Measurements from ENCODE around the gene DOCK10.

Gene DOCK10

DNA sequence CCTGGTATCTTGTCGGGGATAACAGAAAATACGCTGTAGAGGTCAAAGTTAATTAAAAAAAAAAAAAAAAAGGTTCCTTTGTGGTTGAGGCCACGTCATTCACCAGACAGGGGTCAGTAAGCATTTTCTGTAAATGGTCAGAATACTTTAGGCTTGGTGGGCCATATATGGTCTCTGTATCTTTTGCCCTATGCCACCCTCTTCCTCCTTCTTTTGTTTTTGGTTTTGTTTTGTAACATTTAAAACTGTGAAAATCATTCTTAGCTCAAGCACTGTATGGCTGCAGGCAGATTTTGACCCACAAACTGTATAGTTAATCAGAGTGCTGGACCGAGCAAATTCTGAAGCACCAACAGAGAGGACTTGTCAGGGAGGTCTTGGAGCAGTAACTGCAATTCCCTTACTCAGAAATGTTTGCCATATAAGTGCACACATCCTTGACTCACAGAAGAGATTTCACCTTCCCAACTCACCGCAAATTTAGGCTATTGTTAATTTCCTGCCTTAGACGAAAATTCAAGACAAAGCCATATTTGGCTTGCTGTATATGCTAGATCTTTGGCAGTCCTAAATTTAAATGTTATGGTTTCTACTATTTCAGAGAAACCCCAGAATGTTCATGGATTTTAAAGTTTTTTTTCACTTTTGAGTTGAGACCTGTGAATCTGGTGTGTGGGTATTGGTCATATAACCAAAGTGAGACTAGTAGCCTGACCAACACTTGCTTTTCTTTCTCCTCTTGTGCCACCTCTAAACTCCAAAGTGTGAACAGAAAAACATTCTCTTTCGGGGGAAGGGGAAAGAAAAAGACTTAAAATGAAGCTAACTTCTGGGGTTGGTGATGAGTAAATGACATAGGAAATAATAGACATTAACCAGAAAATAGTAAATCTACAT lies 65.4 kb downstream of the DOCK10 start:
- Histone ChIP-seq H3K27ac (replicated peaks; ENCODE audit: low read length) (no peak overlapping the region), H4K8ac (ENCODE audit: low read depth, low read length) (no peak overlapping the region), H3K9ac (ENCODE audit: low read depth, low read length, poor library complexity) (no peak overlapping the region), H3K79me1 (ENCODE audit: low read depth, low read length) (no peaks in the 10 kb centered on the region), H2BK120ac (ENCODE audit: low read depth, low read length) (no peak overlapping the region), H4K91ac (ENCODE audit: low read depth, low read length, poor library complexity) (no peak overlapping the region), H3K14ac (ENCODE audit: low read length) (no peak overlapping the region), H3K18ac (ENCODE audit: low read length) (no peak overlapping the region), H2BK12ac (ENCODE audit: low read length) (no peak overlapping the region), H3K27me3 (ENCODE audit: control insufficient read depth in 3 of 3, insufficient read depth in 3 of 3, low read depth in 1 of 3, low read length in 3 of 3) (no peaks in the 10 kb centered on the region), H2BK15ac (ENCODE audit: low read length) (no peak overlapping the region), H2AFZ (ENCODE audit: low read length) (no peak overlapping the region), H2AK5ac (ENCODE audit: low read depth, low read length) (no peak overlapping the region), H3K4me2 (ENCODE audit: insufficient read depth, low read length, poor library complexity, severe bottlenecking) (no peak overlapping the region), H3K23ac (ENCODE audit: low read depth, low read length, poor library complexity) (no peak overlapping the region), H3K4me1 (ENCODE audit: control insufficient read depth in 2 of 2, insufficient read depth in 1 of 2, low read depth in 1 of 2, low read length in 2 of 2) (no peaks in the 10 kb centered on the region), H3K4me3 (ENCODE audit: low read length in 2 of 2) (no peak overlapping the region), H3K4ac (ENCODE audit: low read length) (no peak overlapping the region), H3K36me3 (replicated peaks in 1 of 2; ENCODE audit: control insufficient read depth in 2 of 2, insufficient read depth in 2 of 2, low read length in 2 of 2) (no peaks in the 10 kb centered on the region), H3K9me3 (replicated peaks in 1 of 2; ENCODE audit: control insufficient read depth in 2 of 2, insufficient read depth in 1 of 2, low read depth in 1 of 2, low read length in 2 of 2) (no peaks in the 10 kb centered on the region), H2BK5ac (ENCODE audit: low read length) (no peak overlapping the region)
- no CpG with 5 or more reads among the region's 7 CpGs for WGBS, 2 donors (ENCODE audit: extremely low coverage in 2 of 2, insufficient read length in 2 of 2, insufficient replicate concordance in 1 of 2)
- DNase-seq (ENCODE audit: low spot score), result no peak

DNA sequence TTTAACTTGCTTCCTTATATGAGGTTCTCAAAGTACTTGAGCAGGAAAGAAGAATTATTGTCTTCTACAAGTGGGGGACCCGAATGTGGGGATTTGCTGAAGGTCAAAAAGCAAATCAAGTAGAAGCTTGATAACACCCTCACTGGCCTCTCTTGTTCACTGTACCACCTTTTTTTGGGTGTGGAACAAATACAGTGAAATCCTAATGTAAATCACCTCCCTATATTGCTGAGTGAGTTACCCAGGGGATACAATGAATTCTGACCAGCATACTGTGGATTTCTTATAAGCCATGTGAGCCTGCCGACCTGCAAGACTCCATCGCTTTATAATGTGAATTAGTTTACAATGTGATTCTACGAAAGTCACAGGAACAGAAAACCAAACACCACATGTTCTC lies 66.5 kb downstream of the DOCK10 start:
- no peak overlapping the region for H3K18ac ChIP-seq (ENCODE audit: low read length)
- no peak overlapping the region for H2BK5ac ChIP-seq (ENCODE audit: low read length)
- WGBS, 2 donors (ENCODE audit: extremely low coverage in 2 of 2, insufficient read length in 2 of 2, insufficient replicate concordance in 1 of 2), result no CpG with 5 or more reads among the region's 4 CpGs
- H4K91ac ChIP-seq (ENCODE audit: low read depth, low read length, poor library complexity), result no peak overlapping the region
- H4K8ac ChIP-seq (ENCODE audit: low read depth, low read length), result no peak overlapping the region
- no peak overlapping the region for H3K27ac ChIP-seq (replicated peaks; ENCODE audit: low read length)
- no peak overlapping the region for H3K23ac ChIP-seq (ENCODE audit: low read depth, low read length, poor library complexity)
- no peak overlapping the region for H3K4me3 ChIP-seq (ENCODE audit: low read length in 2 of 2)
- no peaks in the 10 kb centered on the region for H3K9me3 ChIP-seq (replicated peaks in 1 of 2; ENCODE audit: control insufficient read depth in 2 of 2, insufficient read depth in 1 of 2, low read depth in 1 of 2, low read length in 2 of 2)
- no peak overlapping the region for H3K14ac ChIP-seq (ENCODE audit: low read length)
- H3K79me1 ChIP-seq (ENCODE audit: low read depth, low read length), result peaks cover 2% of the 10 kb centered on the region
- no peak overlapping the region for H2BK120ac ChIP-seq (ENCODE audit: low read depth, low read length)
- H2AK5ac ChIP-seq (ENCODE audit: low read depth, low read length), result no peak overlapping the region
- peaks cover 0 to 3% of the 10 kb centered on the region in 2 donors for H3K4me1 ChIP-seq (ENCODE audit: control insufficient read depth in 2 of 2, insufficient read depth in 1 of 2, low read depth in 1 of 2, low read length in 2 of 2)
- H3K36me3 ChIP-seq (replicated peaks in 1 of 2; ENCODE audit: control insufficient read depth in 2 of 2, insufficient read depth in 2 of 2, low read length in 2 of 2), result peaks cover 0 to 2% of the 10 kb centered on the region in 2 donors
- peak overlapping the region; percentile 28 for H2AFZ ChIP-seq (ENCODE audit: low read length)
- DNase-seq (ENCODE audit: low spot score), result no peak
- no peak overlapping the region for H2BK15ac ChIP-seq (ENCODE audit: low read length)
- no peak overlapping the region for H3K9ac ChIP-seq (ENCODE audit: low read depth, low read length, poor library complexity)
- no peak overlapping the region for H3K4me2 ChIP-seq (ENCODE audit: insufficient read depth, low read length, poor library complexity, severe bottlenecking)
- H3K4ac ChIP-seq (ENCODE audit: low read length), result no peak overlapping the region
- no peaks in the 10 kb centered on the region for H3K27me3 ChIP-seq (ENCODE audit: control insufficient read depth in 3 of 3, insufficient read depth in 3 of 3, low read depth in 1 of 3, low read length in 3 of 3)
- no peak overlapping the region for H2BK12ac ChIP-seq (ENCODE audit: low read length)

DNA sequence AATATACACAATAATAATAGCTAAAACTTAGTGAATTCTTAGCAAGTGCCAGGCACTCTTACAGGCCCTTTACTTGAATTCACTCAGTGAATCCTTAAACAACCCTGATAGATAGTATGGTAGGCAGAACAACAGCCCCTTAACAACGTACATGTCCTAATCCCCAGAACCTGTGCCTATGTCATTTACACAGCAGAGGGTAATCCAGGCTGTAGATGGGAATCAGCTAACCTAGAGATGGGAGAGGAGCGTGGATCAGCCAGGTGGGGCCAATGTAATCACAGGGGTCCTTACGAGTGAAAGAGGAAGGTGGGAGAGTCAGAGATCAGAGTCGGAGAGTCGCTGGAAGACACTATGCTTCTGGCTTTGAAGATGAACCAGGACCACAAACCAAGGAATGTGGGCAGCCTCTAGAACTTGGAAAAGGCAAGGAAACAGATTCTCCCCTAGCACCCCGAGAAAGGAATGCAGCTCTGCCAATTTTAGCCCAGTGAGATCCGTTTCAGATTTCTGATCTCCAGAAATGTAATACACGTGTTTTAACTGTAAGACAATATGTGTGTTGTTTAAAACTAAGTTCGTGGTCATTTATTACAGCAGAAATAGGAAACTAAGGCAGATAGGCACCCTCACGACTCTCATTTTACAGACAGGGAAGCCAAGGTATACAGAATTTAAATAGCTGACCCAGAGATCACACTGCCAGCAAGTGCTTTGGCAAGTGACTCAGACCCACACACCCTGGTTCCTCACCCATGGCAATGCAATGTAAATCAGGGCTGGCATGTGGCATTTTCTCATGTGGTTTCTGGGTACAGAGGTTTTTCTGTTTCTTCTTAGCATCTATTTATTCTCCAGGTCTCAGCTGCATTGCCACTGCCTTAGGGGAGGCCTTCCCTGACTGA lies 68.9 kb downstream of the DOCK10 start:
- Histone ChIP-seq H3K36me3 (replicated peaks in 1 of 2; ENCODE audit: control insufficient read depth in 2 of 2, insufficient read depth in 2 of 2, low read length in 2 of 2) (peaks cover 0 to 2% of the 10 kb centered on the region in 2 donors), H3K79me1 (ENCODE audit: low read depth, low read length) (peaks cover 2% of the 10 kb centered on the region), H4K8ac (ENCODE audit: low read depth, low read length) (no peak overlapping the region), H2AK5ac (ENCODE audit: low read depth, low read length) (no peak overlapping the region), H3K23ac (ENCODE audit: low read depth, low read length, poor library complexity) (no peak overlapping the region), H2BK12ac (ENCODE audit: low read length) (no peak overlapping the region), H2BK15ac (ENCODE audit: low read length) (no peak overlapping the region), H3K4me1 (ENCODE audit: control insufficient read depth in 2 of 2, insufficient read depth in 1 of 2, low read depth in 1 of 2, low read length in 2 of 2) (peaks cover 0 to 5% of the 10 kb centered on the region in 2 donors), H3K4me2 (ENCODE audit: insufficient read depth, low read length, poor library complexity, severe bottlenecking) (no peak overlapping the region), H3K27ac (replicated peaks; ENCODE audit: low read length) (no peak overlapping the region), H3K9me3 (replicated peaks in 1 of 2; ENCODE audit: control insufficient read depth in 2 of 2, insufficient read depth in 1 of 2, low read depth in 1 of 2, low read length in 2 of 2) (no peaks in the 10 kb centered on the region), H3K9ac (ENCODE audit: low read depth, low read length, poor library complexity) (no peak overlapping the region), H3K18ac (ENCODE audit: low read length) (no peak overlapping the region), H3K27me3 (ENCODE audit: control insufficient read depth in 3 of 3, insufficient read depth in 3 of 3, low read depth in 1 of 3, low read length in 3 of 3) (no peaks in the 10 kb centered on the region), H3K14ac (ENCODE audit: low read length) (no peak overlapping the region), H3K4me3 (ENCODE audit: low read length in 2 of 2) (no peak overlapping the region), H4K91ac (ENCODE audit: low read depth, low read length, poor library complexity) (no peak overlapping the region), H2BK120ac (ENCODE audit: low read depth, low read length) (no peak overlapping the region), H3K4ac (ENCODE audit: low read length) (no peak overlapping the region), H2BK5ac (ENCODE audit: low read length) (no peak overlapping the region), H2AFZ (ENCODE audit: low read length) (no peak overlapping the region)
- no CpG with 5 or more reads among the region's 10 CpGs for WGBS, 2 donors (ENCODE audit: extremely low coverage in 2 of 2, insufficient read length in 2 of 2, insufficient replicate concordance in 1 of 2)
- DNase-seq (ENCODE audit: low spot score), result no peak

DNA sequence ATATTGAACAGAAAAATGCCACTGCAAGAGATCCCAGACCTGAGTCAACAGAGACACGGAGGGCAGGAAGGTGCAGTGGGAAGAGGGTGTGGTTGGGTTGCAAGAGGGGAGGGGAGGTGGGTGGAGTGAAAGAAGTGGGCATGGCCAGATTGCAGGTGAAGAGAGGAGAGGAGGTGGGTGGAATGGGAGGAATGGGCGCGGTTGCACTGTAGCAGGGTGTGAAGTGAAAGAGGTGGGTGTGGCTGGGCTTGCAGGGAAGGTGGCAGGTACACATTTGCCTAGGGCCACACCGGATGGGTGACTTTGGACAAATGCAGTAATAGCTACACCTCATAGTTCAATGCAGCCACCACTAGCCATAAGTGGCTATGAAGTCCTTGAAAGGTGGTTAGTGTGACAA lies 71.1 kb downstream of the DOCK10 start:
- Histone ChIP-seq H2BK120ac (ENCODE audit: low read depth, low read length) (no peak overlapping the region), H3K4me2 (ENCODE audit: insufficient read depth, low read length, poor library complexity, severe bottlenecking) (no peak overlapping the region), H3K9ac (ENCODE audit: low read depth, low read length, poor library complexity) (peak overlapping the region; percentile 60), H3K27me3 (ENCODE audit: control insufficient read depth in 3 of 3, insufficient read depth in 3 of 3, low read depth in 1 of 3, low read length in 3 of 3) (no peaks in the 10 kb centered on the region), H3K9me3 (replicated peaks in 1 of 2; ENCODE audit: control insufficient read depth in 2 of 2, insufficient read depth in 1 of 2, low read depth in 1 of 2, low read length in 2 of 2) (no peaks in the 10 kb centered on the region), H3K4ac (ENCODE audit: low read length) (no peak overlapping the region), H3K27ac (replicated peaks; ENCODE audit: low read length) (no peak overlapping the region), H4K8ac (ENCODE audit: low read depth, low read length) (peak overlapping the region; percentile 82), H2BK12ac (ENCODE audit: low read length) (no peak overlapping the region), H3K79me1 (ENCODE audit: low read depth, low read length) (peaks cover 2% of the 10 kb centered on the region), H3K18ac (ENCODE audit: low read length) (peak overlapping the region; percentile 85), H2AFZ (ENCODE audit: low read length) (no peak overlapping the region), H3K36me3 (replicated peaks in 1 of 2; ENCODE audit: control insufficient read depth in 2 of 2, insufficient read depth in 2 of 2, low read length in 2 of 2) (peaks cover 0 to 2% of the 10 kb centered on the region in 2 donors), H2BK15ac (ENCODE audit: low read length) (peak overlapping the region; percentile 58), H3K4me1 (ENCODE audit: control insufficient read depth in 2 of 2, insufficient read depth in 1 of 2, low read depth in 1 of 2, low read length in 2 of 2) (peaks cover 0 to 5% of the 10 kb centered on the region in 2 donors), H2BK5ac (ENCODE audit: low read length) (no peak overlapping the region), H2AK5ac (ENCODE audit: low read depth, low read length) (no peak overlapping the region), H3K14ac (ENCODE audit: low read length) (peak overlapping the region; percentile 71), H3K4me3 (ENCODE audit: low read length in 2 of 2) (peak overlapping the region in 1 of 2 donors; percentile 34), H4K91ac (ENCODE audit: low read depth, low read length, poor library complexity) (no peak overlapping the region), H3K23ac (ENCODE audit: low read depth, low read length, poor library complexity) (no peak overlapping the region)
- no peak for DNase-seq (ENCODE audit: low spot score)
- no CpG with 5 or more reads among the region's 4 CpGs for WGBS, 2 donors (ENCODE audit: extremely low coverage in 2 of 2, insufficient read length in 2 of 2, insufficient replicate concordance in 1 of 2)

Data from neuronal stem cell (in vitro differentiated cells).